BE2C (cell line): ENCODE data around the gene ADAMTSL1.

Experiments used
- DNase-seq: peaks from one replicate; pipeline ENCODE4 v3.0.0-alpha.2; 2020
- H3K27me3 ChIP-seq: fragments of 250-450 bp; sonication (Bioruptor Pico); 2 replicates; pipeline ENCODE4 v1.5.1; 2020; ENCODE audit warnings: mild to moderate bottlenecking
- H3K36me3 ChIP-seq: fragments of 250-450 bp; sonication (Bioruptor Pico); 2 replicates; pipeline ENCODE4 v1.5.1; 2020; ENCODE audit warnings: mild to moderate bottlenecking
- H3K4me1 ChIP-seq: fragments of 250-450 bp; sonication (Bioruptor Pico); 2 replicates; pipeline ENCODE4 v1.5.1; 2020
- H3K4me3 ChIP-seq: 2 replicates; pipeline ENCODE4 v1.5.1; 2011; ENCODE audit warnings: low read depth, low read length
- H3K9me3 ChIP-seq: fragments of 250-450 bp; sonication (Bioruptor Pico); 2 replicates; pipeline ENCODE4 v1.5.1; 2020
- CTCF ChIP-seq: IDR thresholded peaks from 2 replicates; pipeline ENCODE4 v1.5.1; 2012; ENCODE audit warnings: mild to moderate bottlenecking, low read depth, low read length

ADAMTSL1 gene

GRCh38 chr9:18447131-18447530 lies 26.8 kb upstream of the ADAMTSL1 start:
- Histone ChIP-seq H3K36me3 (no peaks in the 10 kb centered on the region), H3K4me1 (no peaks in the 10 kb centered on the region), H3K4me3 (no peak overlapping the region), H3K9me3 (no peaks in the 10 kb centered on the region), H3K27me3 (no peaks in the 10 kb centered on the region)
- DNase-seq = no peak
- no peak for TF ChIP-seq CTCF

- no peaks in the 10 kb centered on the region for H3K36me3 ChIP-seq
- no peak for TF ChIP-seq CTCF
- H3K4me1 ChIP-seq = no peaks in the 10 kb centered on the region
- no peaks in the 10 kb centered on the region for H3K27me3 ChIP-seq
- no peaks in the 10 kb centered on the region for H3K9me3 ChIP-seq
- no peak overlapping the region for H3K4me3 ChIP-seq
- no peak for DNase-seq
Measured at GRCh38 chr9:18447541-18447940, 26.4 kb upstream of the ADAMTSL1 start.

- H3K9me3 ChIP-seq = no peaks in the 10 kb centered on the region
- no peak overlapping the region for H3K4me3 ChIP-seq
- no peak for DNase-seq
- H3K27me3 ChIP-seq = no peaks in the 10 kb centered on the region
- TF ChIP-seq CTCF = no peak
- no peaks in the 10 kb centered on the region for H3K4me1 ChIP-seq
- H3K36me3 ChIP-seq = no peaks in the 10 kb centered on the region
Measured at GRCh38 chr9:18448101-18448500, 25.9 kb upstream of the ADAMTSL1 start.

GRCh38 chr9:18451406-18451805 lies 22.5 kb upstream of the ADAMTSL1 start:
- no peak for DNase-seq
- H3K4me3 ChIP-seq = no peak overlapping the region
- no peaks in the 10 kb centered on the region for H3K27me3 ChIP-seq
- no peaks in the 10 kb centered on the region for H3K4me1 ChIP-seq
- no peaks in the 10 kb centered on the region for H3K9me3 ChIP-seq
- H3K36me3 ChIP-seq = no peaks in the 10 kb centered on the region
- TF ChIP-seq CTCF = no peak

- H3K27me3 ChIP-seq = no peaks in the 10 kb centered on the region
- H3K36me3 ChIP-seq = no peaks in the 10 kb centered on the region
- DNase-seq = no peak
- H3K4me1 ChIP-seq = no peaks in the 10 kb centered on the region
- TF ChIP-seq CTCF = no peak
- H3K4me3 ChIP-seq = no peak overlapping the region
- H3K9me3 ChIP-seq = no peaks in the 10 kb centered on the region
Measured at GRCh38 chr9:18452276-18452675, 21.7 kb upstream of the ADAMTSL1 start.

- DNase-seq = no peak
- Histone ChIP-seq H3K9me3 (no peaks in the 10 kb centered on the region), H3K27me3 (no peaks in the 10 kb centered on the region), H3K4me1 (no peaks in the 10 kb centered on the region), H3K36me3 (no peaks in the 10 kb centered on the region), H3K4me3 (no peak overlapping the region)
- no peak for TF ChIP-seq CTCF
Measured at GRCh38 chr9:18456624-18457237, 17.2 kb upstream of the ADAMTSL1 start.
